ENCODE measurements around the gene ODAD3.

GRCh38 chr19:11423791-11424181 lies 11.1 kb downstream of the ODAD3 start:
- TF ChIP-seq EZH2 (IDR thresholded peaks at IDR 0.05; ENCODE audit: borderline replicate concordance, control insufficient read depth, low read depth, low read length) (no peak), STAT3 (IDR thresholded peaks at IDR 0.05; ENCODE audit: low read depth, low read length) (no peak), ETV6 (conservative IDR thresholded peaks at IDR 0.05 in 1 of 2, IDR thresholded peaks at IDR 0.05 in 1 of 2; ENCODE audit: borderline replicate concordance in 1 of 2, low read depth in 1 of 2) (no peak), CEBPB (IDR thresholded peaks at IDR 0.05; ENCODE audit: borderline replicate concordance in 1 of 2, low read depth in 2 of 2, low read length in 2 of 2) (no peak), BACH1 (IDR thresholded peaks at IDR 0.05; ENCODE audit: borderline replicate concordance) (no peak), CHD2 (IDR thresholded peaks at IDR 0.05; ENCODE audit: borderline replicate concordance, low read depth, low read length) (no peak)
- TF ChIP-seq, protein P1, sequence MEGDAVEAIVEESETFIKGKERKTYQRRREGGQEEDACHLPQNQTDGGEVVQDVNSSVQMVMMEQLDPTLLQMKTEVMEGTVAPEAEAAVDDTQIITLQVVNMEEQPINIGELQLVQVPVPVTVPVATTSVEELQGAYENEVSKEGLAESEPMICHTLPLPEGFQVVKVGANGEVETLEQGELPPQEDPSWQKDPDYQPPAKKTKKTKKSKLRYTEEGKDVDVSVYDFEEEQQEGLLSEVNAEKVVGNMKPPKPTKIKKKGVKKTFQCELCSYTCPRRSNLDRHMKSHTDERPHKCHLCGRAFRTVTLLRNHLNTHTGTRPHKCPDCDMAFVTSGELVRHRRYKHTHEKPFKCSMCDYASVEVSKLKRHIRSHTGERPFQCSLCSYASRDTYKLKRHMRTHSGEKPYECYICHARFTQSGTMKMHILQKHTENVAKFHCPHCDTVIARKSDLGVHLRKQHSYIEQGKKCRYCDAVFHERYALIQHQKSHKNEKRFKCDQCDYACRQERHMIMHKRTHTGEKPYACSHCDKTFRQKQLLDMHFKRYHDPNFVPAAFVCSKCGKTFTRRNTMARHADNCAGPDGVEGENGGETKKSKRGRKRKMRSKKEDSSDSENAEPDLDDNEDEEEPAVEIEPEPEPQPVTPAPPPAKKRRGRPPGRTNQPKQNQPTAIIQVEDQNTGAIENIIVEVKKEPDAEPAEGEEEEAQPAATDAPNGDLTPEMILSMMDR (IDR thresholded peaks at IDR 0.05 in 2 of 3, conservative IDR thresholded peaks at IDR 0.05 in 1 of 3; ENCODE audit: control insufficient read depth in 2 of 3, extremely low read depth in 1 of 3, insufficient read depth in 1 of 3, low read depth in 3 of 3, low read length in 3 of 3) = no peak

Measured in GM12878 (cell line).